ENCODE data around the gene MT1X. TPM values are rescaled to one million over a fixed set of nuclear protein-coding genes. Genes with fewer than 3 reads are reported as not detected.

Gene MT1X
- total RNA-seq, 2 experiments from 2014 or later, result 17.1 to 21.2 TPM

DNA sequence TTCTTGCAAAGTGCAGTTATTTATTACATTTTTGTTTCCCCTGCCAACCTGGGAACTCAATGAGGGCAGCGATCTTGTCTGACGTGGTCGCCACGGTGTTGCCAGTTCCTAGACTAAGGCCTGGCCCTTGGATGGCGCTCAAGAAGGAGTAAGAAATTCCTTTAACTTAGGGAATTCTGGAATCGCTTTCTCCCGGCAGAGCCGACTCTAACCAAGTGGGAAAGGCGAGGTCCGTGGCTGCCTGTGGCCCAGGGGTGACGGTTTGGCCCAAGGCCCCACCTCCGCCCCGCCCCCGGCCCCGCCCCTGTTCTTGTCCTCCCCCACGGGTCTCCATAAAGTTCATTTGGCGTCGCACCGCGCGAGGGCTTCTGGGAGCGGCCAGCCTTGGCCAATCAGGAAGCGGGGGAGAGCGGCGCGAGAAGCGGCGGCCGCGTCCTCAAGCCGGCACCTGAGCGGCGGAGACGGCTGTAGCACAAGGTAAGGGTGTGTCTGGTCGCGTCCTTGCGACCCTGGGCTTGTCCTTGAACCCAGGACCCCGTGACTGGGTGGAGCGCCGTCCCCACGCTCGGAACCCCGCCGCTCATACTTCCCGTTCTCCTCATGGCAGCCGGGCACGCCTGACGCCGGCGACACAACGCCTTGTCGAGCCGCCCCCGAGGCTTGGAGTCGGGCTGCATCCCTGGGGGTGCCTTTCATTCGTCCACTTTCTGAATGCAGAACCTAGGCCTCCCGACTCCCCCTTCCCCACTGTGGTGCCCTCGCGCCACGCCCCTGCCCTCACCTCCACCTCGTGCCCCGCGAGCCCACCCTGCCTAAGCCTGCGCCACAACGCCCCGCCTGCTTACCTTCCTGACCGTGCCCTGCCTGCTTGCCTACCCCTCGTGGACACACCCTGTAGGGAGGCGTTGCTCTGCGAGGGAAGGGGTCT lies 47.7 kb downstream of the MT1X start, which contains the start of gene NUP93:
Gene NUP93, plus strand, starts transcription at position 395 of the 928 bp plus-strand sequence. CDS start 18,119 bp downstream, outside the sequence.
- Histone ChIP-seq H3K9me2 (ENCODE audit: insufficient read depth, low read length) (no peaks in the 10 kb centered on the region), H3K4me1 (ENCODE audit: insufficient read depth, low read length, poor library complexity, severe bottlenecking) (peaks cover 50% of the 10 kb centered on the region), H3K36me3 (ENCODE audit: insufficient read depth, low read length) (peaks cover 12% of the 10 kb centered on the region; the same call in 1 of the 2 replicates), H4K20me1 (ENCODE audit: insufficient read depth, low read length) (peaks cover 13% of the 10 kb centered on the region; the same call in 1 of the 2 replicates), H3K79me2 (ENCODE audit: insufficient read depth, low read depth, low read length) (peaks cover 50% of the 10 kb centered on the region), H3K27ac (ENCODE audit: low read depth, low read length, poor library complexity, severe bottlenecking) (peak within 1 kb of the TSS; percentile 40), H3K4me3 (ENCODE audit: low read depth, low read length, poor library complexity, severe bottlenecking) (peak within 1 kb of the TSS; percentile 92), H3K9me3 (ENCODE audit: low read length) (no peaks in the 10 kb centered on the region; the same call in 1 of the 2 replicates), H3K4me2 (ENCODE audit: low read length) (peak within 1 kb of the TSS; percentile 81), H2AFZ (ENCODE audit: low read length) (peak within 1 kb of the TSS; percentile 87)
- ChIA-PET POLR2A (interaction anchor here (0.7 to 3.0 kb wide), 5 partner anchors 12 to 202 kb away, joined by 3 to 9 read pairs (median 4); partner anchors contain the start of gene HERPUD1), CTCF (ENCODE audit: unreplicated experiment) (no interaction called here)
- no TSS peak for BruUV-seq (replicated peaks)
- DNase-seq (ENCODE audit: low spot score), result peak; percentile 95
- TF ChIP-seq EZH2phosphoT487 (IDR thresholded peaks at IDR 0.05; ENCODE audit: borderline replicate concordance, low read depth, low read length), result no peak
- TF ChIP-seq, protein P1, sequence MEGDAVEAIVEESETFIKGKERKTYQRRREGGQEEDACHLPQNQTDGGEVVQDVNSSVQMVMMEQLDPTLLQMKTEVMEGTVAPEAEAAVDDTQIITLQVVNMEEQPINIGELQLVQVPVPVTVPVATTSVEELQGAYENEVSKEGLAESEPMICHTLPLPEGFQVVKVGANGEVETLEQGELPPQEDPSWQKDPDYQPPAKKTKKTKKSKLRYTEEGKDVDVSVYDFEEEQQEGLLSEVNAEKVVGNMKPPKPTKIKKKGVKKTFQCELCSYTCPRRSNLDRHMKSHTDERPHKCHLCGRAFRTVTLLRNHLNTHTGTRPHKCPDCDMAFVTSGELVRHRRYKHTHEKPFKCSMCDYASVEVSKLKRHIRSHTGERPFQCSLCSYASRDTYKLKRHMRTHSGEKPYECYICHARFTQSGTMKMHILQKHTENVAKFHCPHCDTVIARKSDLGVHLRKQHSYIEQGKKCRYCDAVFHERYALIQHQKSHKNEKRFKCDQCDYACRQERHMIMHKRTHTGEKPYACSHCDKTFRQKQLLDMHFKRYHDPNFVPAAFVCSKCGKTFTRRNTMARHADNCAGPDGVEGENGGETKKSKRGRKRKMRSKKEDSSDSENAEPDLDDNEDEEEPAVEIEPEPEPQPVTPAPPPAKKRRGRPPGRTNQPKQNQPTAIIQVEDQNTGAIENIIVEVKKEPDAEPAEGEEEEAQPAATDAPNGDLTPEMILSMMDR (conservative IDR thresholded peaks at IDR 0.05; ENCODE audit: low read length), result peak; percentile 52
- intact Hi-C loops (cut with micrococcal nuclease; ENCODE audit: unreplicated experiment), result no loop called here

DNA sequence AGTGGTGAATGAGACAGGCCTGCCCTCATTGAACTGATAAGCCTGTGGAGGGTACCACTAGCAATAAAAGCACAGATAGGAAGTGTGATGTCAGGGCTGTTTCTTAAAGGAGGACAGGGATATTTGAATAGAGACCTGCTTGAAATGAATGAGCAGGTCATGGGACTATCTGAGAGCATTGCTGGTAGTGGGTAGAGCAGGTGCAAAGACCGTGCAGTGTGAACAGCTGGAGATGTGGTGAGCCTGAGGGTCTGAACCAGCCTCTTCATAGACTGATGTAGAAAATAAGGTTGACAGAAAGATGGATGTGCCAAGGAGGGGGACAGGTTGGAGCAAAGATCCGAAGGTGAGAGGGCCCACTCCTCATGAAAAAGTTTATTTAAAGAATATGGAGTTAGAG lies 50.1 kb downstream of the MT1X start:
- Histone ChIP-seq H3K9me3 (ENCODE audit: low read length) (no peaks in the 10 kb centered on the region; the same call in 1 of the 2 replicates), H3K4me3 (ENCODE audit: low read depth, low read length, poor library complexity, severe bottlenecking) (peak overlapping the region; percentile 92), H3K4me1 (ENCODE audit: insufficient read depth, low read length, poor library complexity, severe bottlenecking) (peaks cover 60% of the 10 kb centered on the region), H3K4me2 (ENCODE audit: low read length) (peak overlapping the region; percentile 81), H3K9me2 (ENCODE audit: insufficient read depth, low read length) (no peaks in the 10 kb centered on the region), H4K20me1 (ENCODE audit: insufficient read depth, low read length) (peaks cover 13% of the 10 kb centered on the region; the same call in 1 of the 2 replicates), H3K36me3 (ENCODE audit: insufficient read depth, low read length) (peaks cover 28% of the 10 kb centered on the region), H3K79me2 (ENCODE audit: insufficient read depth, low read depth, low read length) (peaks cover 73% of the 10 kb centered on the region), H3K27ac (ENCODE audit: low read depth, low read length, poor library complexity, severe bottlenecking) (peak overlapping the region; percentile 35), H2AFZ (ENCODE audit: low read length) (no peak overlapping the region)
- ChIA-PET CTCF (ENCODE audit: unreplicated experiment) (no interaction called here), POLR2A (interaction anchor here (0.6 kb wide), 1 partner anchor 23 kb away, joined by 4 read pairs; no protein-coding TSS in a partner anchor)
- TF ChIP-seq, protein P1 (conservative IDR thresholded peaks at IDR 0.05; ENCODE audit: low read length), result no peak
- no peak for TF ChIP-seq EZH2phosphoT487 (IDR thresholded peaks at IDR 0.05; ENCODE audit: borderline replicate concordance, low read depth, low read length)
- BruUV-seq (replicated peaks), result no TSS peak
- peak; percentile 69 for DNase-seq (ENCODE audit: low spot score)
- intact Hi-C loops (cut with micrococcal nuclease; ENCODE audit: unreplicated experiment), result no loop called here

Data from OCI-LY7 (cell line).